HL-60 (cell line): ENCODE results near the gene HCN4.

ENCODE experiments used
- DNase-seq, 2 experiments: peaks; one replicate each; pipeline ENCODE4 v3.0.0-alpha.2; 2010 to 2020; ENCODE audit warnings: low read depth in 1 of 2, low spot score in 1 of 2
- H3K27ac ChIP-seq: fragments of 250-450 bp; sonication (Bioruptor Pico); replicated peaks from 2 replicates; pipeline ENCODE4 v1.5.1; 2020; ENCODE audit warnings: mild to moderate bottlenecking, moderate library complexity
- H3K27me3 ChIP-seq: fragments of 250-450 bp; sonication (Bioruptor Pico); 2 replicates; pipeline ENCODE4 v1.5.1; 2021; ENCODE audit warnings: mild to moderate bottlenecking, moderate library complexity; ENCODE audit not compliant: insufficient read depth, poor library complexity, severe bottlenecking
- H3K4me3 ChIP-seq: replicated peaks from 2 replicates; pipeline ENCODE4 v1.5.1; 2011; ENCODE audit warnings: mild to moderate bottlenecking, control low read depth, low read length; ENCODE audit not compliant: insufficient read depth
- CTCF ChIP-seq: IDR thresholded peaks from one replicate; pipeline ENCODE4 v1.5.1; 2011; ENCODE audit warnings: low read length, control low read depth, inconsistent platforms; ENCODE audit not compliant: insufficient read depth
- GABPA ChIP-seq: IDR thresholded peaks from 2 replicates; pipeline ENCODE4 v1.6.1; 2012; ENCODE audit warnings: low read depth
- POLR2AphosphoS5 ChIP-seq: IDR thresholded peaks from 2 replicates; pipeline ENCODE4 v1.6.1; 2012; ENCODE audit warnings: low read depth
- REST ChIP-seq: IDR thresholded peaks from 2 replicates; pipeline ENCODE4 v1.6.1; 2012; ENCODE audit warnings: low read depth; ENCODE audit not compliant: insufficient replicate concordance
- SPI1 ChIP-seq: IDR thresholded peaks from 2 replicates; pipeline ENCODE4 v1.6.1; 2012; ENCODE audit warnings: low read depth, mild to moderate bottlenecking, borderline replicate concordance

Gene HCN4

GRCh38 chr15:73388256-73388781 is 19.6 kb upstream of the HCN4 start:
- no peak for DNase-seq

DNA sequence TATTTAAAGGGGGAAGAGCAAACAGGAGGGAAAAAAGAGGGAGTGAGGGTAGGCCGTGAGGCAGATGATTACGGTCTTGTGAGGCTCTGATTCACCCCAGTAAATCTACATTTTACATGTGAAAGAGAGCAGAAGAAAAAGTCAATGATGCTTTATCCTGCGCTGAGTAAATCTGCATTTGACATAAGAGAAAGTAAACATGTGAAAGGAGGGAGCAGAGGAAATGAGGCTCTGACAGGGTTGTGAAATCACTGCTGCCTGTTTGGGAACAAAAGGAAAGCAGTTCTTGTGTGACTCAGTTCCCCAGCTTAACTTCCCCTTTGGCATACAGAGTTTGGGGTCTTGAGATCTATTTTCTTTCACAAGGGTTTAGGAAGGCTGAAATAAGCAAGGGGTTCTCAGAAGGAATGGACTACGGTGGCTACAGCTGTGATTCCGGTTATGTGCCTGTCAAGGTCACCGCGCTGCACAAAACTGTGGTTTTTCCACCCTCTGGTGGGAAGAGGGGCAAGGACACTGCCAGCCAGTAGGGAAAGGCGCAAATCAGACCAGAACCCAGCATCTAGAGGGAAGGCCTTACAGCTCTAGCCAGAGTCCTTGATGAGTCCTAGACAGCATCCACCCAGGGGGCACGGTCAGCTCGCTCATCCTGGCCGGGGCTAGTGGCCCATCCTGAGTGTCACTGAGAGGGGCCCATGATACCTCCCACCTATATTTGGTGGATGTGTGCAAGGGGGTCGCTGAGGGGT is 18.9 kb upstream of the HCN4 start:
- Histone ChIP-seq H3K27me3 (no peaks in the 10 kb centered on the region), H3K27ac (no peak overlapping the region), H3K4me3 (no peak overlapping the region)
- TF ChIP-seq CTCF (no peak), SPI1 (no peak), POLR2AphosphoS5 (no peak), REST (no peak), GABPA (no peak)
- no peak for DNase-seq

More at GRCh38 chr15:73388256-73388781, 19.6 kb upstream of the HCN4 start:
- TF ChIP-seq GABPA (no peak), REST (no peak), POLR2AphosphoS5 (no peak), SPI1 (no peak), CTCF (no peak)
- Histone ChIP-seq H3K27me3 (no peaks in the 10 kb centered on the region), H3K27ac (no peak overlapping the region), H3K4me3 (no peak overlapping the region)

- no peak overlapping the region for H3K4me3 ChIP-seq
- TF ChIP-seq SPI1 = no peak
- TF ChIP-seq POLR2AphosphoS5 = no peak
- no peak for TF ChIP-seq REST
- TF ChIP-seq CTCF = no peak
- no peak for TF ChIP-seq GABPA
- H3K27me3 ChIP-seq = no peaks in the 10 kb centered on the region
- H3K27ac ChIP-seq = no peak overlapping the region
- no peak for DNase-seq
Observed at GRCh38 chr15:73386886-73387506, 18.2 kb upstream of the HCN4 start.
